Amniotic epithelial cell (primary cell): ENCODE data around the gene PDE12.

Source experiments
- DNase-seq: peaks from one replicate; pipeline ENCODE4 v3.0.0-alpha.2; 2010; ENCODE audit warnings: low read depth

The PDE12 gene

GRCh38 chr3:57555738-57556458 lies at the start of gene PDE12:
Gene PDE12 (plus strand): TSS chr3:57556274. CDS start chr3:57556380, 106 bp downstream.
- DNase-seq, result peak; percentile 92

GRCh38 chr3:57512166-57512565 lies 43.9 kb upstream of the PDE12 start:
- DNase-seq, result no peak

DNA sequence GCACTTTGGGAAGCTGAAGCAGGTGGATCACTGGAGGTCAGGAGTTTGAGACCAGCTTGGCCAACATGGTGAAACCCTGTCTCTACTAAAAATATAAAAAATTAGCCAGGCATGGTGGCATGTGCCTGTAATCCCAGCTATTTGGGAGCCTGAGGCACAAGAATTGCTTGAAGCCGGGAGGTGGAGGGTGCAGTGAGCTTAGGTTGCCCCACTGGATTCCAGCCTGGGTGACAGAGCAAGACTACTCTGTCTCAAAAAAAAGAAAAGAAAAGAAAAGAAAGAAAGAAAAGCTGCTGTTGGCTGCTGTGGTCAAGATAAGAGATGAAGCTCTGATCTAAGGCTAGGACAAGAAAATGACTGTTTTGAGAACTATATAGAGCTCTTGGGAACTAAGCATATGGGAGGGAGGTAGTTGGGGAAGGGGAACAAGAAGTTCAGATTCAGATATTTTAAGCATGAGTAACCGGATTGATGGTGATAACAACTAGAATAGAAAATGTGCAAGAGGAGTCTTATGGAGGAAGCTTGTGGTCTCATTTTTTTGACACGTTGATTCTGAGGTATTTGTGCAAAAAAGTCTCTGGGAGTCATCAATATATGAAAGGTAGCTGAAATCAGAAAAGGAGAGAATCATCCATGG lies 37.7 kb upstream of the PDE12 start:
- peak; percentile 64 for DNase-seq

DNA sequence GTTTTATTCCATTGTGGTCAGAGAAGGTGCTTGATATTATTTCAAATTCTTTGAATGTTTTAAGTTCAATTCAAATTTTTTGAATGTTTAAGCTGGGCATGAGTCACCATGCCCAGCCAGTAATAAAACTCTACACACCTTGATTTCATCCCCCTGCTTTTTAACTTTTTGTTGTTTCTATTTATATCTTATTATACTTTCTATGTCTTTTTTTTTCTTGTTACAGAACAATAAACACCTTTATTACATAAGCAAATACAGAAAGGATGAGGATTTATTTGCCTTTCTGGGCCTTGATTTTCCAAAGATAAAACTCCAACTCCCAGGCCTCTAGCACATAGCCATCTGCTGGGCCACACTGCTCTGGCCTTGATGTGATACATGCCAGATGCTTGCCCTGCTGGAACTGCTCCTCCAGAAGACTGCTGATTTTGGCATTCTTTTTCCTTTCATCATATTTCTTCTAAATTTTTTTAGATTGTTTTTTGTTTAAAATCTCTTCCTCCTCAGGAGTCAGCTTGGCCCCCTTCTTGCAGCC lies 25.9 kb upstream of the PDE12 start:
- DNase-seq, result peak; percentile 38

DNA sequence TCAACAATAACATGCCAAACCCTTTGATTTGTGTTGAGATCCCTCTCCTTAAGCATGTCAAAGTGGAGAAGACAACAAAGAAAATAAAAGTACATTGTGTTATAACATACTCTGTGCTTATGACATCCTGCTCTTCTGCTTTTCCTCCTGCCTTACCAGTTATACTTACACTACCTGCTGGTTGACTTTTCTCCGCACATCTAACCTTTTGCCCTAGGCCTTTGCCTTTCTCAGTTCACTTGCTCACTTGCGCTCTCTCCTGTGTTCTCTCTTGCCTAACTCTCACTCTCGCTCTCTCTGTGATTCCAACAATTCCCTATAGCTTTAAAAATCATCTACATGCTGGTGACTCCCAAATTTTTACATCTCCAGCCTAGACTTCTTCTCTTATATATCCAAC lies 17.6 kb upstream of the PDE12 start:
- no peak for DNase-seq

GRCh38 chr3:57544181-57545125 lies 11.6 kb upstream of the PDE12 start, which contains the start of gene DNAH12:
Gene DNAH12 (minus strand): TSS chr3:57544344. CDS start chr3:57542870, 1,474 bp downstream.
- no peak for DNase-seq

- no peak for DNase-seq
Measured at GRCh38 chr3:57545636-57546268, 10.3 kb upstream of the PDE12 start.

DNA sequence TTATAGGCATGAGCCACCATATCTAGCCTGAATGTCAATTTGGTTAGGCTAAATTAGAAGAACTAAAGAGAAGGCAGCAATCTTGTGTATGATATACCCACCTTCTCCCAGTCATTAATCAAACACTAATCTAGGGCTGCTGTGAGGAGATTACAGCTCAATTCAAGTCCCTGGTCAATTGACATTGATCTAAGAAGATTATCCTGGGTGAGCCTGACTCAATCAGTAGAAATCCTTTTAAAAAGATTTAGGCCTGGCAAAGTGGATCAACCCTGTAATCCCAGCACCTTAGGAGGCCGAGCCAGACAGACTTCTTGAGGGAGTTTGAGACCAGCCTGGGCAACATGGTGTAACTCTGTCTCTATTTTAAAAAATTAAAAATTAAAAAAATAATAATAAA lies 9.5 kb upstream of the PDE12 start:
- no peak for DNase-seq

DNA sequence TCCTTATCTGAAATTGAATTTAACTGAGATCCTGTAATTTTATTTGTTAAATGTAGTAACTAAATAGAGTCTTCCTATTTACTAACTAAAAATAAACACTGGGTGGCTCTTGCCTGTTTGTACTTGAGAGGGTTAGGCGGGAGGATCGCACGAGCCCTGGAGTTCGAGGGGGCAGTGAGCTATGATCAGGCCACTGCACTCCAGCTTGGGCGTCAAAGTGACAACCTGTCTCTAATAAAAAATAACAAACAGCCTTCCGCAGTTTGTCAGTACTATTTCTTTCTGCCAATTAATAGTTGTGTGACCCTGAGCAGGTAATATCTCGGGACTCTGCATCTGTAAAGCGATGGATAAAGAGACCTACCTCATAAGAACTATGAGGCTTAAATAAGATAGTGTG lies 768 bp upstream of the PDE12 start:
- DNase-seq, result no peak

- peak; percentile 27 for DNase-seq
Measured at GRCh38 chr3:57556459-57557084, 498 bp downstream of the PDE12 start.

GRCh38 chr3:57557085-57557537 lies 1.0 kb downstream of the PDE12 start:
- DNase-seq, result peak; percentile 62

- DNase-seq, result peak; percentile 30
Measured at GRCh38 chr3:57559526-57559925, 3.5 kb downstream of the PDE12 start.

DNA sequence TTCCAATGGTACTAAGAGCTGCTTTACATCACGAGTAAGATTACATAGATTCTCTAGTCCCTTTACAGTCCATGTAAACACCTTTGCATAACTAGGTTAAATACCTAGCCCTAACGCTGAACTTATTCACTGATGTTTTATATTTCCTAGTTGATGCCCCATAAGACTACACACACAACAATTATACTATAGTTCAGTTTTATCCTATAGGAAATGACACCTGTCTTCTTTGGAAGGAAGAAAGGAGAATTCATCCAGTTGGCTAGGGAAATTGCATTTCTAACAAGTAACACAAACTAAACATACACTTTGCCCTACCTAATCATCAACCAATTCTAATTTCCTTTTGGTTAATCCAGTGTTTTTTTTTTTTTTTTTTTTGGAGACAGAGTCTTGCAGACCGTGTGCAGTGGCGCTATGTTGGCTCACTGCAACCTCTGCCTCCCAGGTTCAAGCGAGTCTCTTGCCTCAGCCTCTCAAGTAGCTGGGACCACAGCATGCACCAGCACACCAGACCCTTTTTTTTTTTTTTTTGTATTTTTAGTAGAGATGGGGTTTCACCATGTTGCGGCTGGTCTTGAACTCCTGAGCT lies 13.9 kb downstream of the PDE12 start:
- DNase-seq, result no peak

- no peak for DNase-seq
Measured at GRCh38 chr3:57570878-57571277, 14.8 kb downstream of the PDE12 start.

GRCh38 chr3:57572096-57572495 lies 16.0 kb downstream of the PDE12 start:
- no peak for DNase-seq

- no peak for DNase-seq
Measured at GRCh38 chr3:57575966-57576626, 20.0 kb downstream of the PDE12 start.

GRCh38 chr3:57577801-57578200 lies 21.7 kb downstream of the PDE12 start:
- no peak for DNase-seq

DNA sequence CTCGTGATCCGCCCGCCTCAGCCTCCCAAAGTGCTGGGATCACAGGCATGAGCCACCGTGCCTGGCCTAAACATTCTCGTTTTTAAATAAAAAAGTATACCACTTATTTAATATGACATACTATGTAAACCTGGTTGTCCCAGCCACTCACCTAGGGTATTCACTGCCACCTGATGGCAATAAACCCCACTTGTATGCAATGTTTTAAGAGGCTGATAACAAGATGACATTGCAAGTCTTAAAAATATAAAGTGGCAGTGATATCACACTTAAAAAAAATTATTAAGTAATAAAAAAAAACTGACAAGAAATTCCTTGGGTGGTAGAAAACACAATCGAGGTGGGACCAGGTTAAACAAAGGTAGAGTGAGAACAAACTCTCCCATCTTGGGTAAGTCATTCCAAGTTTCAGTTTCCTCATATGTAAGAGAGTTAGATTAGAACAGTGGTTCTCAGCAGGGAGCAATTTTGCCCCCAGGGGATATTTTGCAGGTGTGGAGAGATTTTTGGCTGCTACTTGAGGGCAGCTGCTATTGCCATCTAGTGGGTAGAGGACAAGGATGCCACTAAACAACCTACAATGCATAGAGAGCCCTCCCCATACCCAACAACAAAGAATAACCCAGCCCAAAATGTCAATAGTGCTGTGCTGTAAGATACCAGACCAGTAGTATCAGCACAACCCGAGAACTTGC lies 26.5 kb downstream of the PDE12 start:
- no peak for DNase-seq

GRCh38 chr3:57583544-57583943 lies 27.5 kb downstream of the PDE12 start:
- DNase-seq, result no peak

GRCh38 chr3:57586778-57587177 lies 30.7 kb downstream of the PDE12 start:
- no peak for DNase-seq
